ENCODE measurements around the gene CDC27.
A peak's percentile ranks its signal among the peaks of the same experiment; 100 is the strongest.
"Not testable (repeated sequence)": the region's sequence is repeated elsewhere in the genome, so short reads cannot be mapped to it uniquely, and the experiment has no call there.

CDC27 gene

GRCh38 chr17:47126835-47127234, 62.3 kb downstream of the CDC27 start:
- not testable (repeated sequence) for DNase-seq

GRCh38 chr17:47123262-47123661, 65.8 kb downstream of the CDC27 start:
- not testable (repeated sequence) for DNase-seq

DNA sequence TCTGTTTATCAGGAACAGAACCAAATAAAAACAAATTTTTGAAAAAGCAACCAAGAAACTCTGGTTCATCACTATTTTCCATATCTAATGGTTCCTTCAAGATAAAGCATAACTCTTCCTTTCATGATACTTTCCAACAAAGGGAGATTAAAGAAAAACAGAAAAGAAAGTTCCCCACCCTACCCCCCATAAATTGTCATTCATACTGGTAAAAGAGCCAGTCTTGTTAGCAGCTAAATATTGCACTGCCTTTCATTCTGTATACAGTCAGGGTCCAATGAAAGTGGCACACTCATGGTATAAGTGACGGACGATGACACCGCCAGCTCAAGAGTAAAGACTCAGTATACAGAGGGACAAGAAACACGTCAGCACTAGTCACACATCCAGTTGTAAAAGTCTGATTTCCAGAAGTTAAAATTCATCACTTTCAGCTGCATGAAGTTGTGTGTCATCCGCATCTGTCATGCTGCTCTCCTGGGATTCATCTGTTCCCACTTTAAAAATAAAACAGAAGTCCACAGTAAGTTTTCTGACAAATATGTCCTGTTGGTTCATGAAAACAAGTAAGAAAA, 68.5 kb downstream of the CDC27 start:
- no peak for DNase-seq

- no peak for DNase-seq
Observed at GRCh38 chr17:47119746-47120520, 69.2 kb downstream of the CDC27 start.

DNA sequence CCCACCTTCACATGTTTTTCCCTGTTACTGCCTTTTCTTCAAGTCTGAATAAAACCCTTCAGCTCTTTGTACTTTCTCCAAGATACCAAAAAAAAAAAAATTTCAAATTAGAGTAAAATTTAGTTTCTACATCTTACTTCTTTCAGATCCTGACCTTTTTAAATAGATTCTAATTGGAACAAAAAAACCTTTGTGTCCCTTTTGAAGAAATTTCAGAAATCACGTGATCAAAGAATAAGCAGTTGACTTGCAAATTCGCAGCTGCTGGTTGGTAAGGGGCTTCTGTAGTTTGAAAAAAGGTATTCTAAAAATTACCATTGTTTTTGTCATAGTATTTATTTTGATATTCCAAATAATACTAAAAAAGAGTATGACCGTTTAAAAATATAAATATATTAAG, 71.7 kb downstream of the CDC27 start:
- no peak for DNase-seq

GRCh38 chr17:47106130-47106529, 83.0 kb downstream of the CDC27 start:
- no peak for DNase-seq

- DNase-seq: not testable (repeated sequence)
Observed at GRCh38 chr17:47105246-47105645, 83.8 kb downstream of the CDC27 start.

GRCh38 chr17:47102914-47103313, 86.2 kb downstream of the CDC27 start:
- DNase-seq: no peak

GRCh38 chr17:47099987-47100711, 88.9 kb downstream of the CDC27 start:
- peak; percentile 82 for DNase-seq

DNA sequence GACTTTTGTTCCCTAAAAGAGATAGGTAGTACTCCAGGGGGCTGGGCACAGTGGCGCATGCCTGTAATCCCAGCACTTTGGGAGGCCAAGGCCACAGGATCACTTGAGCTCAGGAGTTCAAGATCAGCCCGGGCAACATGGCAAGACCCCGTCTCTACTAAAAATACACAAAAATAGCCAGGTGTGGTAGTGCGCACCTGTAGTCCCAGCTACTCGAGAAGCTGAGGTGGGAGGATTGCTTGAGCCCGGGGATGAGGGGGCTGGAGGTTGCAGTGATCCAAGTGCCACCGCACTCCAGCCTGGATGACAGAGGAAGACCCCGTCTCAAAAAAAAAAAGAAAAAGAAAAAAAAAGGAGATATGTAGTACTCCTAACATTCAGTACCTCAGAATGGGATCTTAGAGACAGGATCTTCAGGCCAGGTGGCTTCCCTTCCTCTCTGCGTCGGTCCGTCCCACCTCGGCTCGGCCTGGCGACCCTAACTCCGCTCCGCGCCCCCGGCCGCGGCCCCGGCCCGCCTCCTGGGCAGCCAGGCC, 89.6 kb downstream of the CDC27 start:
- DNase-seq: no peak

DNA sequence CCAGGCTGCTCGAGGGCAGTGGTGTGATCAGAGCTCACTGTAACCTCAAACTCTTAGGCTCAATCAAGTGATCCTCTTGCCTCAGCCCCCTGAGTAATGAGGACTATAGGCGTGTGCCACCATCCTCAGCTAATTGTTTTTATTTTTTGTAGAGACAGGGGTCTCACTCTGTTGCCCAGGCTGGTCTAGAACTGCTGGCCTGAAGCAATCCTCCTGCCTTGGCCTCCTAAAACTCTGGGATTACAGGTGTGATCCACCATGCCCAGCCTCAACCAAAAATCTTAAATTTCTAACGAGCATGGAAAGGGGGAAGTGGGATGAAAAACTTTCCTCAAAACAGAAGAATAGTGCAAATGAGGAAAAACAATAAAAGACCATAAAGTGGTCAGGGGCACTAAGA, 92.8 kb downstream of the CDC27 start:
- DNase-seq: no peak

GRCh38 chr17:47095268-47095667, 93.8 kb downstream of the CDC27 start:
- DNase-seq: no peak

DNA sequence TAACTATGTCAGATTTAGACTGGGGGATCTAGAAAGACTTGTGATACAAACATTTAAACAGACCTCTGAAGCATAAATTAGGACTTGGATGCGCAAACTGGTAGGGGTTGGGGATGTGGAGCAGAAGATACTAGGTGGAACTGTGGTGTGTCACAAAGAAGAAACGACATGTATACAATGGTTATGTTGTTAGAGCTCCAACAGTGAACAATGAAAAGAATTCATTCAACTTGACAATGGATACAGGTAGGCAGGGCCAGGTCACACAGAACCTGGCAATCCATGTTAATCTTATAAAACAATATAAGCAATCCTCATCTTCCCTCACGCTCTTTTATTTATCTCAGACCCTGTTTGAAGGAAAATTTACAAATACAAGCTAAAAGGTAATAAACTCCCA, 102.0 kb downstream of the CDC27 start:
- DNase-seq: no peak

DNA sequence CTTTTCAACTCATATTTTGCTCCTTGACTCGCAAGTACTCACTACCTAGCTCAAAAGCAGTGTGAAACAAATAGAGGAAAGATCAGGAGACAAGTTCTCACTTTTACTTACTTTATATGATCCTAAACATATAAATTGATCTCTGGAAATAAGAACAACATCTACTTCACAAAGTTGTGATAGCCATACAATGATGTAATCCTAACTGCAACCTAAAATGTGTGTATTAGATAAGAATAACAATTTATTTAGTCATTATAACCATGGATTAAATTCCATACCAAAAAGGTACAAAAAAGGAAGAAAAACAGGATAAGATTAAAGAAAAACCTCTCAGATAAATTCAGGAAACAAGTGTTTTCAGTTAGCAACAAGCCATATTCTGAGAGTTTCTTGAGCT, 103.4 kb downstream of the CDC27 start:
- DNase-seq: no peak

GRCh38 chr17:47078801-47079200, 110.3 kb downstream of the CDC27 start:
- DNase-seq: no peak

DNA sequence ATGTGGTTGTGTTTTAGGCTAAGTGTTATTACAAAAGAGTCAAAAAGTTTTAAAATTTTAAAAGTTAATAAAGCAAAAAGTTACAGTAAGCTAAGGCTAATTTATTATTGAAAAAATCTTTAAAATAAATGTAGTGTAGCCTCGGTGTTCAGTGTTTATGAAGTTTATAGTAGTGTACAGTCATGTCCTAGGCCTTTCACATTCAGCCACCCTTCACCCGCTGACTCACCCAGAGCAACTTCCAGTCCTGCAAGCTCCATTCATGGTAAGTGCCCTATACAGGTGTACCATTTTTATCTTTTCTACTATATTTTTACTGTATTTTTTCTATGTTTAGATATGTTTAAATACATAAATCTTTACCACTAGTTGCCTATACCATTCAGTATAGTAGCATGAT, 111.5 kb downstream of the CDC27 start:
- no peak for DNase-seq

DNA sequence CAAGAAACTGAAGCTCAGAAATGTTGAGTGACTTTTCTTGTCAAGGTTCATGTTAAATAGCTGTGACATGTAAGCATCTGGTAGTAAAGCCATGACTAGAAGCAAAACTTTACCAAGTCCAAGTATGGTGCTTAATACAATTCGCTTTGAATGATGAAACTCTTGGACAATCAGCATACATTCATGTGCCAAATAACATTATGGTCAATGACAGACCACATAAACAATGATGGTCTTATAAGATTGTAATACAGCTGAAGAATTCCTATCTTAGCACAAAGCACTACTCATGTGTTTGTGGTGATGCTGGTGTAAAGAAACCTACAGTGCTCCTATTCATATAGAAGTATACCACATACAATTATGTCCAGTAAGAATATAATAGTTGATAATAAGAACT, 112.9 kb downstream of the CDC27 start:
- DNase-seq: no peak

- DNase-seq: not testable (repeated sequence)
Observed at GRCh38 chr17:47074361-47074760, 114.7 kb downstream of the CDC27 start.

GRCh38 chr17:47073629-47074028, 115.5 kb downstream of the CDC27 start:
- DNase-seq: not testable (repeated sequence)

- no peak for DNase-seq
Observed at GRCh38 chr17:47072886-47073285, 116.2 kb downstream of the CDC27 start.

- not testable (repeated sequence) for DNase-seq
Observed at GRCh38 chr17:47071171-47071570, 117.9 kb downstream of the CDC27 start.

GRCh38 chr17:47070266-47070665, 118.8 kb downstream of the CDC27 start:
- not testable (repeated sequence) for DNase-seq

All from NCI-H1694 treated with DMSO at 0.1 percent for 48 hours (cell line).